GM04504 (cell line): Measurements from ENCODE around the gene SH3BP2.

Experiments
- DNase-seq: peaks from one replicate; pipeline ENCODE4 v3.0.0-alpha.2; 2012; ENCODE audit warnings: low read depth

SH3BP2 gene

GRCh38 chr4:2803624-2804448, 11.0 kb downstream of the SH3BP2 start:
- no peak for DNase-seq

DNA sequence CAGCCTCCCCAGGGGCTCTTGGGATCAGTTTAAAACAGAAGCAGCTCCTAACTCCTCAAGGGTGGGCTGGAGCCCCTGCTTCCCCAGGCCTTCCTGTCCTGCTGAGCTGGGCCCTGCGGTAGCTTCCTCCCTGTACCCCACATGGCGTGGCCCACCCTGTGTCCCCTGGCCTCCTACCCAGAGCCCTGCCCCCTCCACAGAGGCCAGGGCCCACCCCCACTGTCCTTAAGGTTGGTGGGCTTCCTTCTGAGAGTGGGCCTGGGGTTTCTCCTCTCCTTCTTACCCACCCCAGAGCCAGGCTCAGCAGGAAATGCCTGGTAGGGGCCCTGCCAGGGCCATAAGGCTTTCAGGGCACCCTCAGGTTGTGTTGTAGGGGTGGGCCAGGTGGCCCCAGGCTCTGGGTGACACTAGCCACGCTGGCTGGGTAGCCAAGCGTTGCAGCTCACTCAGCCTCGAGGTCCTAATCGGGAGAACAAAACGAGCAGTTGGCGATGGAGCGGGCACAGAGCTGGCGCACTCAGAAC, 11.6 kb downstream of the SH3BP2 start:
- DNase-seq, result no peak

DNA sequence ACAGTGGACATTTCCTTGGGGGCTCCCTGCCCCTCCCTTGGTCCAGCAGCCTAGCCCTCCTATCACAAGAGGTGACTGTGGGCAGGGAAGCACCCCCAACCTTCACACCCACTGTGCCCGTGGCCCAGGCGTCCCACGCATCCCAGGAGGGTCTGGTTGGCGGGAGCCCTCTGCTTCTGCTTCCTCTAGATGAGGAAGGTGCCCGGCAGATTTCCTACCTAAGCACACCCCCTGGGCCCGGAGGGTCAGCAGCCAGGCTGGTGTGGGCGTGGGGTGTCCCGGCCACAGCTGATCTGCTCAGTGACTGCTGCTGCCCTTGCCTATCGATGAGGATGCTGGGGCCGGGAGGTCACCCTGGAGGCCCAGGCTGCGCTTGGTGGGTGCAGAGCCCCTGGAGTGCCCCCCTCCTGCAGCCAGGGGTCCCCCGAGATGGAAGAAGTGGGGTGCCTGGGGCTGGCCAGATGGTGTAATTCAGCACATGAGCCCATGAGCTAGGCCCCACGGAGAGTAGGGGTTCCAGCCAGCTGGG, 12.2 kb downstream of the SH3BP2 start:
- no peak for DNase-seq

DNA sequence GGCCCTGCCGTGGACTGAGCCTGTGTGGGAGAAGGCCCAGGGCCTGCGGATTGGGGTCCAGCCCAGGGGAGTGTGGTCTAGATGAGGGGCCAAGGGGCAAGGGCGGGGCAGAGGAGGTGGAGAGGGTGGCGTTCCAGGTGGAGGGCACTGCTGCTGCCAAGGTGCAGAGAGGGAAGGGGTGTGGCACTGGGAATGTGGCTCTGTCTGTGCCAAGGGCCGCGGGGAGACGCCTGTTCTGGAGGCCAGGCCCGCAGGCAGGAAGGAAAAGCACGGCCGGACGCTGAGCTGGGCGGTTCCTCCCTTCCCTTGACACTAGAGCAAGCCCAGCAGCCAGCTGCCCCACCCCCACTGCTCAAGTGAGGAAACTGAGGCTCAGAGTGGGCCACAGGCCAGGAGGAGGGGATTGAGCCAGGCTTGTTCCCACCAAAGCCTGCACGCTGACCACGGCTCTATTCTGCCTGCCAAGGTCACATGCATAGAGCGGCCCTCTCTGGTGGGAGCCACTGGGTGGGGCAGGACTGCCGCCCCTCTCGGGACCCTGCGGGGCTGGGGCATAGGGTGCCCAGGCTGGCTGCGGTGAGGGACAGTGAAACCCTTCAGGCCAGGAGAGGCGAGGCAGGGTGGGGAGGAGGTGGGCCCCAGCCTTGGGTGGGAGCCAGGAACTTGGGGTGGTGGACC, 13.0 kb downstream of the SH3BP2 start:
- DNase-seq, result no peak

GRCh38 chr4:2806390-2807355, 13.8 kb downstream of the SH3BP2 start:
- no peak for DNase-seq

DNA sequence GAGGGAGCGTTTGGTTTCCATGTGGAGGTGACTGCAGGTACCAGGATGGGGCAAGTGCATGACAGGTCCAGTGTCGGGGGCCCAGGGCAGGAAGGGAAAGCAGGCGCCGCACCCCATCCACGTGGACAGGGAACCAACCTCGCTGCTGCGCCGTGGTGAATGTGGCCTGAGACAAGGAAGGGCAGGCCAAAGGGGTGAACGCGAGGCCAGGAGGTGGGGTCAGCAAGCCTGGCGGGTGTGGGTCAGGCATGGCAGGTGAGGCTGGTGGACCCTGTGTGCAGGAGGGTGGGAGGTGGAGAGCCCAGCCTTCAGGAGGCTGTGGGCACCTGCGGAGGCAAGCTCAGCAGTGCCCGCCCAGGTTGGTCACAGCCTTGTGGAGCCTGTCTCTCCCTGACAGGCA, 14.7 kb downstream of the SH3BP2 start:
- no peak for DNase-seq

DNA sequence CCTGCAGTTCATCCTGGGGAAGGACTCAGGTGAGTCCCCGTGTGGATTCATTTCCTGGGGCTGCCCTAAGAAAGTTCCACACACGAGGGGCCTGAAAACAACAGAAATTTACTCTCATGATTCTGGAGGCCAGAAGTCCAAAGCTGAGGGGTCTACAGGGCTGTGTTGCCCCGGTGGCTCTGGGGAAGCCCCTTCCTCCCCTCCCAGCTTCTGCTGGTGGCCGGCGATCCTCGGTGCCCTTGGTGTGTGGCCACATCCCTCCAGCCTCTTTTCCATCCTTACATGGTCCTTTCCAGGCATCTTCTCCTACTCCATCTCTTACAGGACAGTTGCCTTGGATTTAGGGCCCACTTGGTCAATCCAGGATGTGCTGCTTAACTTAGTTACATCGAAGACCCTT, 15.1 kb downstream of the SH3BP2 start:
- DNase-seq, result no peak

DNA sequence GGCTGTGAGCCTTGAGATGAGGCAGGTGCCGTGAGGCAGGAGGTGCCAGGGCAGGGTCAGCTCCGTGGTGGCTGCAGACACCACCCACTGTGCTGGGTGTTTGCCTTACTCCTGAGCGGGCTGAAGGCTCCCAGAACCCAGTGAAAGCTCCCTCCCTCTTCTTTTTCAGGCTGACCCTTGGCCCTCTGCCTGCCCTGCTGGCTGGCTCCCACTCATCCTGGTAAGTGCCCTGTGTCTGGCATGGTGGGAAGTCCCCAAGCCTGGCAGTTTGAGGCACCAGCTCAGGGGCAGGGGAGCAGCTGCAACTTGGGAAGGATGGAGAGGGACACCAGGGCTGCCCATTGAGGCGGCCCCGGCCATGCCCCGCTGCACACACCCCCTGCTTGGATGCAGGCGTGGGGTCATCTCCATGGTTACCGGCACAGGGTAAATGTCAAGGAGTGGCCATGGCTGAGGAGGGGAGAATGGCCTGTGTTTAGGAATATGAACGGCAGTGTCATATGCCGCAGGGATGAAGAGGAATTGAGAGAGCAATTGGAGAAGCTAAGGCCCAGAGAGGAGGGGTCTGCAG, 16.8 kb downstream of the SH3BP2 start:
- DNase-seq, result no peak

- DNase-seq, result no peak
These were observed 17.5 kb downstream of the SH3BP2 start for GRCh38 chr4:2810388-2810787.

GRCh38 chr4:2811830-2812611, 19.1 kb downstream of the SH3BP2 start:
- DNase-seq, result no peak

DNA sequence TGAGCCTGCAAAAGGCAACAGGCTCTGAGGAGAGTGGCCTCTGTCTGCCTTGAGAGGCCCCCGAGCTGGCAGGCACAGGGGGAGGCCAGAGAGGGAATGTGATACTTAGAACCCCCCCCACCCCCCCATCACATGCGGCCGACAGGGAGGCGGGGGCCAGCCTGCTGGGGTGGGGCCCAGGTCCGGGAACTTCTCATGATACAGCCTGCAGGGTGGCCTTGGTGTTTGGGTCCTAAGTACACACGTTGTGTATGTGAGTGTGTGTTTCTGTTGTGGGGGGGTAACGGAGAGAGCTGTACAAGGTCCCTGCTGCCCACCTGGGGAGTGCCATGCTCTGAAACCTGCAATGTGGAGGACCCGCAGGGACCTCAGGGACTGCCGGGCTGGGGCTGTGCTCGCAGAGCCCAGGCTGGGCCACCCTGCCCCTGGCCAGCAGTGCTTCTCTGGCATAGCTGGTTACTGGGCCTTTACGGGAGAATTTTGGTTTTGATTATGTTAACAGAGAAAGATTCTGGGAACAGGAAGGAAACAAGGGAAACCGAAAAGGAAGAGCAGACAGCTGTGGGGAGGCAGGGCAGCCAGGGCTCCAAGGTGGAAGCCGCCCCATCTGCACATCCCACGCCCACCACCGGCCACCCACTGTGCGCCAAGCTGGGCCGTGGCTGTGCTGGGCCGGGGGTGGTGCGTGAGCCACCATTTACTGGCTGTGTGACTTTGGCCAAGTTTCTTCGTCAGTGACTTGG, 19.9 kb downstream of the SH3BP2 start:
- no peak for DNase-seq

DNA sequence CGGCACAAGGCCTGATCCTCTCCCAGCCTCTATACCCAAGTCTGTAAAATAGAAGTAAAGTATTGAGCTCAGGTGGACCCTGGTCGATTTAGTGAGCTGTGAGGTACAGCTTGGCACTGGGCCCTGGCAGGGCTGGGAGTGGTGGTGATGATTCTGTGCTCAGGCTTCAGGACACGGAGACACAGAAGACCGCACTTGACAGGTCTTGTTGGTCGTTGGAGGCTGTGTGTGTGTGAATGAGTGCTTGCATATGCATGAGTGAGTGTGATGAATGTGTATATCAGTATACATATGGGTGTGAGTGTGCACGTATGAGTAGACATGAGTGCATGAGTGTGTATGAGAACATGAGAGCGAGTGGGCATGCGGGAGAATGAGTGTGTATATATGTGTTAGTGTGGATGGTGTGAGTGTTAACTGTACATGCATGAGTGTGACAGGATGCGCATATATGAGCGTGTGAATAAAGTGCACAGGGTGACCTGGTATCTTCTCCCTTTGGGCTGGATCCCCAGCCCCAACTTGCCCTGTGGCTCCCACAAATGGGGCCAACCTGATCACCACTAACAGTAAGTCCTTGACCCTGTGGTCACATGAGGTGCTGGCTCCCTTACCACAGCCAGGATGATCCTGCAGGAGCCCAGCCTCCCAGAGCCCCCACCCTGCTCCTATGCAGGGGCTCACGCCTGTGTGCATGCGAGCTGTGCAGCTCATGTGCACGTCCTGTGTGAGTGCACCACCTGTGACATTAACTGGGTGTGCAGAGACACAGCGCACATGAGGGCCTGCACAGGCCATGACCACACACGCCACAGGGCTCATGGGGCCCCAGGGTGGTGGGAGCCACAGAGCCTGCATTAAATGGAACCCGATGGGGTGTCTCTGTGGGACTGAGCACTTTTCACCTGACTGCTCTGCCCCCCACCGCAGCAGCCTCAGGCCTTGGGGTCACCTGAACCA, 20.8 kb downstream of the SH3BP2 start:
- no peak for DNase-seq

GRCh38 chr4:2814627-2815270, 21.9 kb downstream of the SH3BP2 start:
- DNase-seq, result no peak

- no peak for DNase-seq
These were observed 23.6 kb downstream of the SH3BP2 start for GRCh38 chr4:2816401-2816954.

- DNase-seq, result no peak
These were observed 24.3 kb downstream of the SH3BP2 start for GRCh38 chr4:2817137-2817536.

DNA sequence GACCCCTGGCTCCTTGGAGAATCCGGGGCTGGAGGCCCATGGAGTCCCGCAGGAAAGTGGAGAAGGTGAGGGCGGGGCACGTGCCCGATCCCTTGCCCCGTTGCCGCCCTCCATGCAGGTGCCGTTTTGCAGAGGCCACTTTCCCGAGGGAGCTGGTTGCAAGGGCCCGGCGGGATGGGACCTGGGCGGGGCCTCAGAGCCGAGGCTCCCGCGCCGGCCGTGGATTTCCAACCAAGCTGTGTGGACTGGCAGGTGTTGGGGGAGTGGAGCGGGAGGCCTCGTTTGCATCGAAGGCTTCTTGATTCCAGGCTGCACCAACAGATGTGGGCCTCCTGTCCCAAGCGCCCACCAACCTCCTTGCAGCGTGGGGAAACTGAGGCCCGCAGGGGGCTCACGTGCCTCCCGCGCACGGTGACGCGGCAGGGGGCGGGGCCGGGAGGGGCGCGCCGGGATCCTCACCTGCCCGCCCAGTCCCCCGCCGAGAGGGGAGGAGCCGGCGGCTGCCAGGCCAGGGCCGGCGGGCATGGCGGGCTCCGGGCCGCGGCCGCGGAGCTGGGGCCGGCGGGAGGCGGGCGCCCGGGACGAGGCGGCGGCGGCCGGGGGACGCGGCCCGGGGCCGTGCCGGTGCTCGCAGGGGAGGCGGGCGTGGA, 24.9 kb downstream of the SH3BP2 start:
- DNase-seq, result no peak

DNA sequence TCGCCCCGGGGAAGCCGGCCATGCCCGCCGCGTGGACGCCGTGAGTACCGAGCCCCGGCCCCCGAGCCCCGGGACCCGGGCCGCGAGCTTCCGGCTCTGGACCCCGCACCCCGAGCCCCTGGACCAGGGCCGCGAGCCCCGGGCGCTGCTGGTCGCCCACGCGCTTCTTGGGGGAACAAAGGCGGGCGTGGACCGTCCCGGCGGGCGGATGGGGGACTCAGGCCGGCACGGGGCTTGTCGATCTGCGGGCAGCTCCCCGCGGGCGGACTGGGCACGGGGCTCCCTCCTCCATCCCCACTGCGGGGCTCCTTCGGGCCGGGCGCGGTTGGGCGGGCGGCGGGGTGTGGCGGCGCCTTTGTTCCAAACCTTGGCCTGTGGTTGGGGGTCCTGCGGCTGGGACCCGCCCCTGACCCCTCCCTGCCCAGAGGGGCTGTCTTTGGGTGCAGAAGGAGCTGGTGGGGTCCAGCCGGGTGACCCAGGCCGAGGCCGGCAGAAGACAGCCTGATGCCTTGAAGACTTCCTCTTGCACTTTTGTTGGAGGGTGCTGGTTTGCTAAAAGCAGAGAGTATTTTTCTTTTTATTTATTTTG, 25.6 kb downstream of the SH3BP2 start:
- no peak for DNase-seq
